GM21786 (cell line): ENCODE data around the gene FKBP1B.
"Not testable (repeated sequence)": the region's sequence is repeated elsewhere in the genome, so short reads cannot be mapped to it uniquely, and the experiment has no call there.

ENCODE experiments used
- ATAC-seq: cut with Tn5 transposase; IDR thresholded peaks from one replicate; pipeline ENCODE4 v1.9.1; 2021; ENCODE audit not compliant: unreplicated experiment

FKBP1B gene

DNA sequence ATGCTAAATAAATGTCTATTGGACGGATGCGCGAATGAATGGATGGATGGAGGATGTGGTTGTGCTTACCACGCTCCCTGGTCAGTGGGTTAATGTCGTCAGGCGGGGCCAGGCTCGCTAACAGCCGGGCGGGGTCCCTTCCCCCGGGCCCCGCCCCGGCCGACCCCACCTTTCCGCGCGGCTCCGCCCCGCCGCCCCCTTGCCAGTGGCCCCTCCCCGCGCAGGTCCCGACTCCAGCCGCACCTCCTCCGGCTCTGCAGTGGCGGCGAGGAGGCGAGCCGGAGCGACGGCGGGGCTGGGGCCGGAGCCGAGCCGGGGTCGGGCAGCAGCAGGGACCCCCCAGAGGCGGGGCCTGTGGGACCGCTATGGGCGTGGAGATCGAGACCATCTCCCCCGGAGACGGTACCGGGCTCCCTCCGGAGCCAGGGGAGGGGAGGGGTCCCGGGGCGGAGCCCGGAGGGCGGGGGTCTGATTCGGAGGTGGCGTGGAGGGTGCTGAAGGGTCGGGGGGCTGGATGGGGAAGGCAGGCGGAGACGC is at the start of gene FKBP1B:
FKBP1B (plus strand) TSS at position 257 of the 537 bp plus-strand sequence; CDS start at position 366, 109 bp downstream.
- ATAC-seq = no peak

GRCh38 chr2:24007693-24008092 is 41.8 kb upstream of the FKBP1B start:
- ATAC-seq = no peak

GRCh38 chr2:24008672-24009366 is 40.7 kb upstream of the FKBP1B start:
- ATAC-seq = no peak

GRCh38 chr2:24009367-24009679 is 40.2 kb upstream of the FKBP1B start:
- ATAC-seq = no peak

DNA sequence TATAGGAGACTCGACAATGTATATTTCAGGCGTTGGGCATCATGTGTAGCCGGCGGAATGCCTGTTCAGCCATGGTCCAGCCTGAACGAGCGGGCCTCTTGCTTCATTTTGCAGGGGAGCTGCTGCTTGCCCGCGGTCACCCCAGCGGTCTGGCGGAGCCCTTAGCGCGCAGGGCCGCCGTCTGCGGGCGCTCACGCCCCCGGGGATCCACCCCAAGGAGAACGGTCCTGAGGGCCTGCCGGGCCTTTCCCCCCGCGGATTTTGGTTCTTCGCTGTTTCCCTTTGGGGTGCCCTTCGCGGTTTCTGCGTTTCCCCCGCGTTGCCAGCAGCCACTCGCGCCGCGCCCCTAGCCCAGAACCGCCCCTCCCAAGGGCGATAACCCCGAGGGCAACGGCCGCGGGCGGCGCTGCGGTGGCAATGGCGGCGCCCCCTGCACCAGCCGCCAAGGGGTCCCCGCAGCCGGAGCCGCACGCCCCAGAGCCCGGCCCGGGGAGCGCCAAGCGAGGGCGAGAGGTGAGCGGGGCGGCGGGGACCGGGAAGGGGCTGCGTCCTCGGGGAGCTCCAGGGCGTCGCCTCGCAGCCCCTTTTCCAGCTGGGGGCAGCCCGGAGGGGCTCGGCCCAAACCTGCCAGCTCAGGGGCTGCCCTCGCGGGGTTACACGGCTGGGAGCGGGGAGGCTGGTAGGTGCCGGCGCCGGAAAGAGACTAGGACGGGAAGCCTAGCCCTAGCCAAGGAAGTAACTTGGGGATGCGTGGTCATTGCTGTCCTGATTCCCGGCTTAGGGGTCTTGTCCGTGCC is 39.7 kb upstream of the FKBP1B start, which contains the start of gene MFSD2B:
MFSD2B (plus strand) TSS at position 406 of the 797 bp plus-strand sequence; CDS start at position 418, 12 bp downstream.
- no peak for ATAC-seq

DNA sequence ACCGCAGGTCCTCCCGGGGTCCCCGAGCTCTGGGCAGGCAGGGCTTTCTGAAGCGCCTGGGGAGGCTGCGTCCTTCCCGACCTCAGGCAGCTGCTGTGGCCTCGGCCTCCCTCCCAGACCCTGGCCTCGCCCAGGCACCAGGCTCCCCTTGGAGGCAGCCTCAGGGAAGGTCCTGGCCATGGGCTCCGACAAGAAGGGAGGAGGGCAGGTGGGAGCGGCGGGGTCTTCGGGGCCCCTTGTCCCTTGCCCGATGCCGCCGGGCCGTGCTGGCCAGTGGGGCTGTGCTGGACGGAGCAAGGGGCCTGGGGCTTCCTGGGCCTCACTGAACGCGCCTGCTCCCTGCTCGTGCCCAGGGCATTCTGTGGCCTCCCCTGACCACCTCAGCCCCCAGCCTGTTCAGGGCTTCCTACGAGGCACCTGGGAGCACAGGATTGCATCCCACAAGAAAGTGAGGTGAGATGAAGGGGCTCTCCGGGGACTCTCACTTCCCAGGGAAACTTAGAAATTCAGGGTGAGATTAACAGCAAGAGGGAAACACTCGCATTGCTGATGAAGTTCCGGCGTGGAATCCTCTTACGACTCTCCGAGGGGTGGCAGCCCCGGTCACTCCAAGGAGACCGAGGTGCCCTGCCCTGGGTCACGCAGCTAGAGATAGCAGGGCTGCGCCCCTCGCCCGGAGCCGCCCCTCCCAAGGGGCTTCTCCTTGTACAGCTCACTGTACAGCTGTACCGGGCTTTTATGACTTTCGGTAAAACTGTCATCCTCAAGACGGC is 38.9 kb upstream of the FKBP1B start:
- ATAC-seq = no peak

DNA sequence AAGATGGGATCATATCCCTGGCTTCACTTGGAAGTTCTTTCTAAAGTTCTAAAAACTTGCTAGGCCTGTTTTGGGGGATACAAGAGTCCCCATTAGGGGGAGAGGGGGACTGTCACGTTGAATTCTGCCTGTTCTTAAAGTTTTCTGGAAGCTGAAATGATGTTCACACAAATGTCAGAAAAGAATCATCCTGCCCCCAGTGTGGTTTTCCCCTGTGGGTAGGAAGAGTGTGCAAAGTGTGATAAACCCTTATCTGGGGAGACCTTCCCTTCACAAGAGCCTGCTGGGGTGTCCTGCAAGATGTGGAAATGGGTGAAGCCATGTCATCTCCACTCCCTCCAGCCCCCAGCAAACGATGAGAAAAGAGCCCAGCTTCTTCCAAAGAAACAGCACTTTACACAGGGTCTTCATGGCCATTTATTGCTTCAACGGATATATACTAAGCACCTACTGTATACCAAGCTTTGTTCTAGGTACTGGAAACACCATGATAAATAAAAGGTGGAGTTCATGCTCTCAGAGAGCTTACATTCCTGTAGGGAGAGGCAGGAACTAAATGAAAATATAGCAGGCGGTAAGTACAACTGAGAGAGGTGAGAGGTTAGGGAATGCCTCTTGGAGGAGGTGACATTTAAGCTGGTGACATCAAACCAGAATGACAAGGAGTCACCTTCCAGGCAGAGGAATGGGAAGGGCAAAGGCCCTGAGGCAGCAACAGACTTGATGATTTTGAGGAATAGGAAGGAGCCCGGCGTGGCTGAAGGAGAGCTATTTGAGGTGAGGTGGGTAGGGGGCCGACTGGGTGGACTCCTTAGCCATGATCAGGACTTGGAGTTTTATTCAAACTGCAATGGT is 38.1 kb upstream of the FKBP1B start:
- no peak for ATAC-seq

DNA sequence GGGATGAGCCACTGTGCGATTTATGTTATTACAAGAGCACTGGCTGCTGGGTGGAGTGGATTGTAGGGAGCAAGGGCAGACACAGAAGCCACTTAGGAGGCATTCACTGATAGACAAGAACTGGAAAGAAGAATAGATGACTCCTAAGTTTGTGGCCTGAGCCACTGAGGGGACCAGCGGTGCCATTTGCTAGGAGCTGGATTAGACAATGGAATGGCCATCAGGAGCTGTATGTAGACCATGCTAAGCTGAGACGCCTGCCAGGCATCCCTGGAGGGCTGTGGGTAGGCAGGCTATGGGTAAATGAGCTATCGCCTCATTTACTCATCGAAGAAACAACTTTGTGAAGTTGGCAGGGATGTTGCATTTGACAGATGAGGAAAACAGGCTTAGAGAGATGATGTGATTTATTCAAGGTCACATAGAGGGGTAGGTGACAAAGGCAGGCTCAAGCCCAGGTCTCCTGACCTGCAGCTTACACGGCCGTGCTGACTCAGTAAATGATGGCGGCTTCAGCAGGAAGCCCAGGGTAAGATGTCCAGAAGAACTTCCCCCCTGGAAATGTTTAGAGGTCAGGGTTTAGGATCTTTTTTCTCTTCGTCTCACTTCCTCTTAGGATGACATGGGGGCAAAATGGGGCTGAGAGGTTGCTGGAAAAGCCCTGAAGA is 36.9 kb upstream of the FKBP1B start:
- no peak for ATAC-seq

DNA sequence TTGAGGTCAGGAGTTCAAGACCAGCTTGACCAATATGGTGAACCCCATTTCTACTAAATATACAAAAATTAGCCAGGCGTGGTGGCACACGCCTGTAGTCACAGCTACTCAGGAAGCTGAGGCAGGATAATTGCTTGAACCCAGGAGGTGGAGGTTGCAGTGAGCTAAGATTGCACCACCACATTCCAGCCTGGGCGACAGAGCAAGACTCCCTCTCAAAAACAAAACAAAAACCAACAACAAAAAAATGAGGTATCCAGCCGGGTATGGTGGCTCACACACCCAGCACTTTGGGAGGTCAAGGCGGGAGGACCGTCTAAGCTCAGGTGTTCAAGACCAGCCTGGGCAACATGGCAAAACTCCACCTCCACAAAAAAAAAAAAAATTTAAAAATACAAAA is 34.6 kb upstream of the FKBP1B start:
- not testable (repeated sequence) for ATAC-seq

DNA sequence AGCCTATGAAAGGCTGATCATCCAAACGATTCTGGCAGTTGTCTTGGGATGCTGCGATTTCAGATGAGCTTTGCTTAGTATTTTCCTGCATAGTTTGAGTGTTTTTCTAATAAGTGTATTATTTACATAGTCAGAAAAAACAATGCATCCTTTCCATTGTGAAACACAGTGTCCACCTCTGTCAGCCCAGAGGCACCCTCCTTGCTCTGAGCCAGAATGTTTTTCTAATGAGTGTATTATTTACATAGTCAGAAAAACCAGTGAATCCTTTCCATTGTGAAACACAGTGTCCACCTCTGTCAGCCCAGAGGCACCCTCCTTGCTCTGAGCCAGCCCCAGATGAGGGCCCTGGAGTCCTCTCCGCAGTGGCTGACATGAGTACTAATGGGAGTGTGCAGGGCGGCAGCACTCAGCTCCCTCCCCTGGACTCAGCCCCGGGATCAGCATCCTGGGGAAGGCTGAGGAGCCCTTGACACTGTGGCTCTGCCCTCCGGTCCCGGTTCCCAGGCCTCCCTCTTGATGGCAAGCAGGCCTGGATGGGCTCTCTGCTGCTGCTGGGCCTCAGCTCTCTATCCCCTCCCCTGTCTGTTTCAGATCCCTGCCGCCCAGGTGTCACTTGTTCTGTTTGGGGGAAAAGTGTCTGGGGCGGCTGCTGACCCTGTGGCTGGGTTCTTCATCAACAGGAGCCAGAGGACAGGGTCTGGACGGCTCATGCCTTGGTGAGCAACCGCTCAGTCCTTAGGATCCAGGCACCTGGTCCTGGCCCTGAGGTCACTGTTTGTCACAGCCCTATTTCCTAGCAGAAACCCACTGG is 33.8 kb upstream of the FKBP1B start:
- ATAC-seq = no peak

- no peak for ATAC-seq
Measured at GRCh38 chr2:24016376-24016761, 33.2 kb upstream of the FKBP1B start.

DNA sequence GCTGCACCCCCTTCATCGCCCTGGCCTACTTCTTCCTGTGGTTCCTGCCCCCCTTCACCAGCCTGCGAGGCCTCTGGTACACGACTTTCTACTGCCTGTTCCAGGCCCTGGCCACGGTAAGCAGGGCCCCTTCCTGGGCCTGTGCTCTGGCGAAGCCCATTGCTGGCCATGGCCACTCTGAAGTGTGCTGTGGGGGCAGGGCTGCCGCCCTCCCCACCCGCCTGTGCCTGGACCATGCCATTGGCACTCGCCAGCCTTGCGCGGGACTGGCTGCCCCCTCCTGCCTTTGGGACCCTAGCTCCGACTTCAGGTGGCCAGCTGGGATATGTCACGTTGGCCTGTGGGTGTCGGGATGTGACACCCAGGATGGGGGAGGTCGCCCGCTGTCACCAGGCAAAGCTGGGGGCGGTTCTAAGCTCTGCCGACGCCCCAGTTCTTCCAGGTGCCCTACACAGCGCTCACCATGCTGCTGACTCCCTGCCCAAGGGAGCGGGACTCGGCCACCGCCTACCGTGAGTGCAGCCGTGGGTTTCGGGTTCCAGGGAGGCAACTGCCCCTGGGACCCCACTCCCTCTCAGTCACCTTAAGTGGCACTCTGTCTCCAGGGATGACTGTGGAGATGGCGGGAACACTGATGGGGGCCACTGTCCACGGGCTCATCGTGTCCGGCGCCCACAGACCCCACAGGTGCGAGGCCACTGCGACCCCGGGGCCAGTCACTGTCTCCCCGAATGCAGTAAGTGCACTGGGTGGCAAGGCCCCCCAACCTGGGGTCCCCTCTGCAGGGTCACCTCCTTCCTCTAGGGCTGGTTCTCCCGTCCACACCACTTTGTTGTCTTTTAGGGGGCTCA is 32.5 kb upstream of the FKBP1B start:
- ATAC-seq = no peak

DNA sequence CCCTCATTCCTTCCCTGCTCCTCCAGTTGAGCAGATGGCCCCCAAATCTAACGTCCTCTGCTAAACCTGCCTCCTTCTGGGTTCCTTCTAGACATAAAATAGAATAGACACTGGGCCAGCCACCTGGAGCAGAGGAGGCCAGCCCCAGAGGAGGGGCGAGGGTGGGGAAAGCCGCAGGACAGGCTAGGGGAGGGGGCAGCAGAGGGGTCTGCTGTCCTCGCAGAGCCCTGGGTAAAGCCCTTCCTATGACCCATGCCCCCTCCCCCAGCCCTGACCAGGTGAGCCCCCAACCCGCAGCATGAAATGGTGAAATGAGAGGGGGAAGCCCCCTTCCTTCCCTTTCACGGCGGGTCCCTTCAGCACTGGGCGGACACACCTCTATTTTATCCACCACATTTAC is 31.8 kb upstream of the FKBP1B start:
- ATAC-seq = no peak

DNA sequence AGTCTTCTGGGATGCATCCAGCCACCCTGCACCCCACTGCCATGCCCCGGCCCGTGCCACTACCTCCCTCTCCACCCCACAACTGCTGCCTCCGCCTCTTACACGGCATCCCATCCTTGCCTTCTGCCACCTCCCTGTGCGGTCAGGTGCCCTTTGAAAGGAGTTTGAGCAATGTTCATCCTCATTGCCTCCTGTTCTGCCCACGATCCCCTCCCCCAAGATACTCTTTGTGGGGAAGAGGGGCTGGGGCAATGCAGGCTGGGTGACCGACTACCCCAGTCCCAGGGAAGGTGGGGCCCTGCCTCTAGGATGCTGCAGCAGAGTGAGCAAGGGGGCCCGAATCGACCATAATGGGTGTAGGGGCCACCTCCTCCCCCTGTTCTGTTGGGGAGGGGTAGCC is 31.3 kb upstream of the FKBP1B start:
- no peak for ATAC-seq

DNA sequence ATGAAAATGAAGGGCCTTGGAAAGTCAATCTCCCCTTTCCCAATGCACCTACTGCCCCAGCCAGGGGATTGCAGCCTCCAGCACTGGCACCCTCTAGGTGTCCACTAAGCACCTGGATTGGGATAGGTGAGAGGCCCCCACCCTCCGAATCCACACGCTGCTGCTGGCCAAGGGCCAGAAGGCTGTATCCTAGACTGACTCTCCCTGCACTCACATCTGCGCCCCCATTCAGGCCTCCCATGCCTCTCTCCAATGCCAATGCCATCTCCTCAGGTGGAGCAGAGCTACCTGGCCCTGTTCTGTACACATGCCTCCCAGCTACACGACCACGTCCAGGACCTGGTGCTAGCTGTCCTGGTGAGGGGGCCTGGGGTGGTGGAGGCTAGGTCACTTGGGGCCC is 29.8 kb upstream of the FKBP1B start:
- ATAC-seq = no peak

- no peak for ATAC-seq
Measured at GRCh38 chr2:24020244-24020643, 29.3 kb upstream of the FKBP1B start.

DNA sequence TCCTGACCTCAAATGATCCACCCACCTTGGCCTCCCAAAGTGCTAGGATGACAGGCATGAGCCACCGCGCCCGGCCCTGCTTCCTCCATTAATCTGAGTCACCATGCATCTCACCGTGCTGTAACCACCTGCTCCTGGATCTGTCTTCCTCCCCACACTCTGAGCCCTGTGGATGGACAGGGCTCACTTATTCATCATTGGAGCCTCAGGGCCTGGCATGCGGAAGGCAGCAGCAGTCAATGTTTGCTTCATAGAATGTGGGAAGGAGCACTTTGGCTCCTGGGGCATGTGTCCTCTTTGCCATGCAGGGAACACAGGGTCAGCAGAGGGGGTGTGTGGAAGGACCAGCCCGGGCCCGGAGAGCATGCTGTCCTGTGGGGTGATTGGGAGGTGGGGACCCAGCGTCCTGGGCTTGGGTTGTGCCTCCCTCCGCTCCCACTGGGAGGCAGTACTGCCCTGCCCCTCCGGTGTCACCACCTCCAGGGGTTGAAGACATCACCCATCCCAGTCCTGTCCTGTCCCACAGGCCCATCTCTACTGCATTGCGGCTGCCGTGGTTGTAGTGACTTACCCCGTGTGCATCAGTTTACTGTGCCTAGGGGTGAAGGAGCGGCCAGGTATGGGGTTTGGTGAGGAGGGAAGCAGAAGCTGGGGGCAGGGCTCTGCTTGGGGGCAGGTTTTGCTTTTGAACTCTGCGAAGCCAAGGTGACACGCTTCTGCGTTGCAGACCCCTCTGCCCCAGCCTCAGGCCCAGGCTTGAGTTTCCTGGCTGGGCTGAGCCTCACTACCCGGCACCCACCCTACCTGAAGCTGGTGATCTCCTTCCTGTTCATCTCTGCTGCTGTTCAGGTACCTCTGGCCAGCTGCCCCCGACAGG is 28.2 kb upstream of the FKBP1B start:
- ATAC-seq = no peak
